ENCODE results near the gene ORC5.

- TF ChIP-seq CTCF (conservative IDR thresholded peaks at IDR 0.05 in 1 of 2, IDR thresholded peaks at IDR 0.05 in 1 of 2; ENCODE audit: low read depth in 1 of 2, low read length in 2 of 2), result no peak
- TF ChIP-seq EZH2 (IDR thresholded peaks at IDR 0.05; ENCODE audit: low read length, missing control alignments), result no peak
Measured at GRCh38 chr7:104198673-104199278, 9.0 kb downstream of the ORC5 start.

Measured in fibroblast of lung (primary cell).